Measurements from ENCODE around the gene FKBP5. TPM values are rescaled to one million over a fixed set of nuclear protein-coding genes. Genes with fewer than 3 reads are reported as not detected.

FKBP5 gene
- total RNA-seq, 1 experiment from 2014 or later: 33.9 TPM

- no peak overlapping the region for H2BK20ac ChIP-seq (ENCODE audit: low read depth, low read length, poor library complexity, severe bottlenecking)
- no peak overlapping the region for H2AK5ac ChIP-seq (ENCODE audit: insufficient read length, low read length)
- no peaks in the 10 kb centered on the region for H3K36me3 Mint-ChIP-seq (ENCODE audit: insufficient read depth in 1 of 3, low read depth in 3 of 3)
- H3K56ac ChIP-seq (ENCODE audit: insufficient read length, low read depth, low read length): no peak overlapping the region
- H3K9me3 Mint-ChIP-seq: no peaks in the 10 kb centered on the region
- H3K4ac ChIP-seq (ENCODE audit: low read depth, low read length): no peak overlapping the region
- H3K23me2 ChIP-seq (ENCODE audit: insufficient read length, low read depth, low read length, poor library complexity, severe bottlenecking): no peaks in the 10 kb centered on the region
- no peak overlapping the region for H3K14ac ChIP-seq (ENCODE audit: insufficient read depth, low read length)
- no peak overlapping the region for H3K27ac ChIP-seq (ENCODE audit: insufficient read length, low read depth, low read length)
- H2AFZ ChIP-seq (ENCODE audit: low read length): no peak overlapping the region
- H3K79me2 ChIP-seq (ENCODE audit: insufficient read depth, low read length): peaks cover 2% of the 10 kb centered on the region; the same call in 1 of the 2 replicates
- no peak overlapping the region for H3K18ac ChIP-seq (ENCODE audit: insufficient read length, low read depth, low read length)
- no peak for DNase-seq
- H3T11ph ChIP-seq (ENCODE audit: low read length): no peak overlapping the region
- H3K9ac ChIP-seq (ENCODE audit: extremely low read depth, insufficient read length, low read length): no peak overlapping the region
- TF ChIP-seq, protein P1, sequence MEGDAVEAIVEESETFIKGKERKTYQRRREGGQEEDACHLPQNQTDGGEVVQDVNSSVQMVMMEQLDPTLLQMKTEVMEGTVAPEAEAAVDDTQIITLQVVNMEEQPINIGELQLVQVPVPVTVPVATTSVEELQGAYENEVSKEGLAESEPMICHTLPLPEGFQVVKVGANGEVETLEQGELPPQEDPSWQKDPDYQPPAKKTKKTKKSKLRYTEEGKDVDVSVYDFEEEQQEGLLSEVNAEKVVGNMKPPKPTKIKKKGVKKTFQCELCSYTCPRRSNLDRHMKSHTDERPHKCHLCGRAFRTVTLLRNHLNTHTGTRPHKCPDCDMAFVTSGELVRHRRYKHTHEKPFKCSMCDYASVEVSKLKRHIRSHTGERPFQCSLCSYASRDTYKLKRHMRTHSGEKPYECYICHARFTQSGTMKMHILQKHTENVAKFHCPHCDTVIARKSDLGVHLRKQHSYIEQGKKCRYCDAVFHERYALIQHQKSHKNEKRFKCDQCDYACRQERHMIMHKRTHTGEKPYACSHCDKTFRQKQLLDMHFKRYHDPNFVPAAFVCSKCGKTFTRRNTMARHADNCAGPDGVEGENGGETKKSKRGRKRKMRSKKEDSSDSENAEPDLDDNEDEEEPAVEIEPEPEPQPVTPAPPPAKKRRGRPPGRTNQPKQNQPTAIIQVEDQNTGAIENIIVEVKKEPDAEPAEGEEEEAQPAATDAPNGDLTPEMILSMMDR (conservative IDR thresholded peaks at IDR 0.05): no peak
- no peaks in the 10 kb centered on the region for H3K4me1 ChIP-seq (ENCODE audit: insufficient read depth, low read length)
- H4K91ac ChIP-seq (ENCODE audit: insufficient read length, low read depth, low read length): no peak overlapping the region
- no peak overlapping the region for H4K8ac ChIP-seq (replicated peaks; ENCODE audit: insufficient read length, low read depth, low read length)
- H2BK15ac ChIP-seq (ENCODE audit: low read depth, low read length): no peak overlapping the region
- no peak overlapping the region for H3K23ac ChIP-seq (ENCODE audit: insufficient read length, low read depth, low read length)
- H3K4me3 Mint-ChIP-seq: no peak overlapping the region
- H3K79me1 ChIP-seq (ENCODE audit: insufficient read depth, low read depth, low read length, poor library complexity, severe bottlenecking): no peaks in the 10 kb centered on the region
- no peak overlapping the region for H2BK5ac ChIP-seq (ENCODE audit: insufficient read length, low read length)
- no peak overlapping the region for H2BK12ac ChIP-seq (ENCODE audit: insufficient read length, low read depth, low read length)
- H3K27ac Mint-ChIP-seq: no peak overlapping the region
- no peak overlapping the region for H4K5ac ChIP-seq (ENCODE audit: insufficient read length, low read depth, low read length)
- no peaks in the 10 kb centered on the region for H3K27me3 Mint-ChIP-seq (ENCODE audit: low read depth)
- H3K4me2 ChIP-seq (ENCODE audit: insufficient read depth, insufficient read length, low read length): no peak overlapping the region
- no peak overlapping the region for H2BK120ac ChIP-seq (ENCODE audit: low read depth, low read length, poor library complexity, severe bottlenecking)
- WGBS (ENCODE audit: extremely low coverage, insufficient read length, low lambda C conversion rate): no CpG with 5 or more reads among the region's 3 CpGs
- no peaks in the 10 kb centered on the region for H4K20me1 ChIP-seq (ENCODE audit: control insufficient read depth, insufficient read depth, insufficient read length)
- H3K27me3 ChIP-seq (ENCODE audit: insufficient read depth, low read length): no peaks in the 10 kb centered on the region
- H3K9me3 ChIP-seq (ENCODE audit: control insufficient read depth, low read depth, low read length): no peaks in the 10 kb centered on the region
- peaks cover 0 to 3% of the 10 kb centered on the region in 2 experiments; a peak in 2 of 4 replicates for H3K4me1 Mint-ChIP-seq
Measured at GRCh38 chr6:35665573-35665972, 23.1 kb downstream of the FKBP5 start.
